Activated CD8-positive, alpha-beta memory T cell treated with anti-CD3 and anti-CD28 coated beads for 36 hours (primary cell): ENCODE data around the gene BAIAP2. TPM values are rescaled to one million over a fixed set of nuclear protein-coding genes. Genes with fewer than 3 reads are reported as not detected.

ENCODE experiments used
- CTCF ChIA-PET: fragments of 350-600 bp; sonication (Branson Sonifier 250); formaldehyde crosslinking; loops from one replicate; lab custom pipeline; 2021; ENCODE audit warnings: antibody characterized with exemption; lab: Charles Lee
- POLR2A ChIA-PET: fragments of 350-600 bp; sonication (Branson Sonifier 250); formaldehyde crosslinking; loops from one replicate; lab custom pipeline; 2021; ENCODE audit warnings: antibody characterized with exemption; lab: Charles Lee
- total RNA-seq, 2 experiments: library from RNA; stranded (reverse); gene quantifications; one replicate each; pipeline ENCODE4 v1.2.3, GENCODE V29; 2021

BAIAP2 gene, protein sequence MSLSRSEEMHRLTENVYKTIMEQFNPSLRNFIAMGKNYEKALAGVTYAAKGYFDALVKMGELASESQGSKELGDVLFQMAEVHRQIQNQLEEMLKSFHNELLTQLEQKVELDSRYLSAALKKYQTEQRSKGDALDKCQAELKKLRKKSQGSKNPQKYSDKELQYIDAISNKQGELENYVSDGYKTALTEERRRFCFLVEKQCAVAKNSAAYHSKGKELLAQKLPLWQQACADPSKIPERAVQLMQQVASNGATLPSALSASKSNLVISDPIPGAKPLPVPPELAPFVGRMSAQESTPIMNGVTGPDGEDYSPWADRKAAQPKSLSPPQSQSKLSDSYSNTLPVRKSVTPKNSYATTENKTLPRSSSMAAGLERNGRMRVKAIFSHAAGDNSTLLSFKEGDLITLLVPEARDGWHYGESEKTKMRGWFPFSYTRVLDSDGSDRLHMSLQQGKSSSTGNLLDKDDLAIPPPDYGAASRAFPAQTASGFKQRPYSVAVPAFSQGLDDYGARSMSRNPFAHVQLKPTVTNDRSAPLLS
- 1 to 10 TPM; 5.8 to 6.3 TPM for total RNA-seq

DNA sequence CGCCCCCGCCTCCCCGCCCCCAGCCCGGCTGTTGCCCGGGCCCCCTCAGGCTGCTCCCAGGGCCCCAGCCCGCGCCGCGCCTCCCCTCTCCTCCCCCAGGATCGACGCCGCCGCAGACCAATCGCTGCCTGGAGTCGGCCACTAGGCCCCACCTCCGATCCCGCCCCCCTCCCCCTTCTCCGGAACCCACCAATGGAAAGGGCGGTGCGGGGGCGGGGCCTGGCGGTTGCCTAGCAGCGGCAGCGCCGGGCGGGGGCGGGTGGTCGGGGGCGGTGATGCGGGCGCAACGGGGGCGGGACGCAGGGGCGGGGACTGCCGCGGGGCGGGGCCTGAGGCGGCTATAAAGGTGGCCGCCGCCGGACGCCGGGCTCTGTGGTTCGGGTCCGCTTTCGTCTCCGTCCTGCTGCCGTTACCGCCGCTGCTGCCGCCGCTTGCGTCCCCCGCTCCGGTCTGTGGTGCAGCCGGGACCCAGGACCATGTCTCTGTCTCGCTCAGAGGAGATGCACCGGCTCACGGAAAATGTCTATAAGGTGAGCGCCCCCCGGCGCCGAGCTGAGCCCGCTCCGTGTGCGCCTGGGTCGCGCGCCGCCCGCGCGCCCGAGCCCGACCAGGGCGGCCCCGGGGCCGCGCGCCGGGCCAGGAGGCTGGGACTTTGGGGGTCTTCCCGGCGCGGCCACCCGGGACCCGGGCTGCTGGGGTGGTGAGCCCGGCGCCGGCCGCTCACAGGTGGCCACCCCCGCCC, at the start of gene BAIAP2:
Gene BAIAP2 (plus strand): TSS at position 373 of the 742 bp plus-strand sequence. CDS start 104 bp downstream, at position 477.
- ChIA-PET CTCF (no interaction called here), POLR2A (interaction anchor here (0.8 to 1.0 kb wide), 2 partner anchors 63 to 580 kb away, joined by 4 read pairs; no protein-coding TSS in a partner anchor)

DNA sequence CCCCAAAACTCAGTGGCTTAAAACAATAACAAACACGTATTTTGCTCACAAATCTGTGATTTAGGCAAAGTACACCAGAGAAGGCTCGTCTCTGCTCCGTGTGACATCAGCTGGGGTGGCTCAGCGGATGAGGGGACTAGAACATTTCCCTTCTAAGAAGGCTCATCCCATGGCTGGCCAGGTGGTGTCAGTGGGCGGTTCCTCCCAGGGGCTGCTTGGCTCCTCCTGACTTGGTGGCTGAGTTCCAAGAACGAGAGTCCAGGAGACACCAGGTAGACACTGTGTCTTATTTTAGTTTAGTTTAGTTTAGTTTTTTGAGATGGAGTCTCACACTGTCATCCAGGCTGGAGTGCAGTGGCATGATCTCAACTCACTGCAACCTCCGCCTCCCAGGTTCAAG, 48.9 kb upstream of the BAIAP2 start:
- POLR2A ChIA-PET, result no interaction called here
- CTCF ChIA-PET, result interaction anchor here (0.7 to 1.4 kb wide), 4 partner anchors 115 to 862 kb away, joined by 3 read pairs; no protein-coding TSS in a partner anchor

GRCh38 chr17:80986816-80987475, 48.0 kb upstream of the BAIAP2 start:
- CTCF ChIA-PET, result interaction anchor here (1.0 to 3.3 kb wide), 2 partner anchors 108 to 115 kb away, joined by 3 to 8 read pairs; no protein-coding TSS in a partner anchor
- POLR2A ChIA-PET, result no interaction called here

DNA sequence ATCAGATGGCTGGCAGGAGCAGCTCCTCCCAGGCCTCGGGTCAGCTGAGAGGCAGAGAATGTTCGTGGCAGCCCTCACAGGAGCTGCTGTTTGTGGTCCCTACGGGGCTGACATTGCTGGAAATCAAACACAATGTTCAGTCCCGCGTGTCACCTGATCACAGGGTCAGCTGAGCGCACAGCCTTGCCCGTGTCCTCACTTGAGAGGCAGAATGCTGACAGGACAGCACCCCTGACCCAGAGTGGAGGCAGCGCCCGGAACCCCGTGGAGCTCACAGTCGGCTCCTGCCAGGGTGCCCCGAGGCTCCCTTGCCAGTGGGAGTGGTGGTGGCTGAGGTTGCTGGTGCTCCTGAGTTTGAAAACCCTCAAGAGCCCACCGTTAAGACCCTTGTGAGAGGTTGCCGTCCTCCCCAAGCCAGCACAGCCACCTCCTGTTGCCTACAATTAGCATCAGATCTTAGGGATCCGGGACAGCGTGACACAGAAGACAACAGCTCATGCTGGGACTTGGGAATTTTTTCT, 47.0 kb upstream of the BAIAP2 start:
- ChIA-PET CTCF (interaction anchor here (0.8 to 3.3 kb wide), 6 partner anchors 34 to 561 kb away, joined by 3 to 8 read pairs (median 4); no protein-coding TSS in a partner anchor), POLR2A (no interaction called here)

DNA sequence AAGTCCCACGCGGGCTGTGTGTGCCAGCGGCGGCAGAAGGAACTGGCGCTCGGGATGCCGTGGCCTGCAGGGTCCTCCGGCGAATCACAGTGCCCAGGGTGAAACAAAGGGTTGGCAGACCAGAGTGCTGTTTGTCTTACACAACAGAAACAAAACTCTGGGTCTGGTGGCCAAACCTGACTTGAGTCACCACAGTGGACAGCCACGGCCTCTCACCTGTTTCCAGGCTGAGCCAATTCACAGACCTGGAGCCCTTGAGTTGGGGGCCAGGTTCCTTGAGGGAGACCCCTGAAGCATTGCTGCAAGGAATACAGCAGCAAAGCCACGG, 45.4 kb upstream of the BAIAP2 start:
- ChIA-PET CTCF (interaction anchor here (0.8 to 3.3 kb wide), 8 partner anchors 17 to 562 kb away, joined by 3 to 8 read pairs (median 4); no protein-coding TSS in a partner anchor), POLR2A (interaction anchor here (1.0 kb wide), 1 partner anchor 562 kb away, joined by 3 read pairs; no protein-coding TSS in a partner anchor)

GRCh38 chr17:80990921-80991644, 43.9 kb upstream of the BAIAP2 start:
- POLR2A ChIA-PET, result interaction anchor here (0.6 to 1.3 kb wide), 4 partner anchors 27 to 421 kb away, joined by 3 to 5 read pairs (median 4); partner anchors contain the start of gene CEP131
- CTCF ChIA-PET, result interaction anchor here (0.6 to 1.4 kb wide), 5 partner anchors 10 to 622 kb away, joined by 3 to 4 read pairs (median 3); no protein-coding TSS in a partner anchor

- ChIA-PET CTCF (interaction anchor here (0.9 to 1.4 kb wide), 3 partner anchors 10 to 26 kb away, joined by 3 read pairs; no protein-coding TSS in a partner anchor), POLR2A (interaction anchor here (1.0 to 1.3 kb wide), 2 partner anchors 27 to 231 kb away, joined by 3 to 5 read pairs; partner anchors contain the start of gene CEP131)
These were observed 43.3 kb upstream of the BAIAP2 start, which contains the start of gene CHMP6 for GRCh38 chr17:80991645-80992076. Gene CHMP6 (plus strand): TSS chr17:80991841. CDS start chr17:80991919, 78 bp downstream.

DNA sequence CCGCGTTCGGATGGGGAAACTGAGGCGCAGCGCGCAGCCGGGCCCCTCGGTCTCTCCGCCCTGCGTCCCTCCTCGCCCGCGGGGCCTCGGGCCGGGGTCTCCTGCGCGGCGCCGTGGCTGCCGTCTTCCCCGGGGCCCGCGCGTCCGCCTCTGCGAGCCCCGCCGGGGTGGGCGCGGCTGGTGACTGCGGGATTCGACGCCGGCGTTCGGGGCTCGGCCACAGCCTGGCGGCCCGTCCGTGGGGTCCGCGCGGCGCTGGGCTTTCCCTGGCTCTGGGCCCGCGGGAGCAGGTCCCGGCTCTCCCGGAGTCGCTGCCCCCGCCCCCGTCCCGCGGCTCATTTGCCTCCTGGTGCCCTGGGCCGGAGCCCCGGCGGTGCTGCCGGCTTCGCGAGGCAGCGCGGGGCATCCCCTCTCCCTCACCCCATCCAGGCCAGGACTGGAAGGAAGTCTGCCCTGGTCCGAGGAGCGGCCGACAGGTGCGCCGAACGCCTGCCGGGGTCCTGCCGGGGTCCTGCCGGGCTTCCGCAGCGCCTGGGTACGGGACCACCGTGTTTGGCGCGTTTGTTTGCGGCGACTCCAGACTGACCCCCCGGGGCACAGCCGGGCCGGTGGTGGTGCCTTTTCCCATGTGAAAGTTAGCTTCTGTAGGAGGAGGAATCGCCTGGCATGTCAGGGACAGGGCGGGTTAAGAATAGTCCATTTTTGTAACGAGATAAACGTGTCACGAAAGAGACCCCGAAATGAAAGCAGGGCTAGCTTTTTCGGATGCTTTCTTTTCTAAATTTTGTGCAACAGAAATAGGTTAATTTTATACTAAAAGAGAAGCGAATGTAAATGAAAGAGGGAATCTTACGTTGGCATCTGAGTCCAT, 42.6 kb upstream of the BAIAP2 start:
- ChIA-PET CTCF (interaction anchor here (1.1 kb wide), 1 partner anchor 577 kb away, joined by 3 read pairs; the partner anchor contains the start of gene ENDOV), POLR2A (interaction anchor here (1.0 to 1.3 kb wide), 2 partner anchors 26 to 231 kb away, joined by 3 to 5 read pairs; partner anchors contain the start of gene CEP131)

DNA sequence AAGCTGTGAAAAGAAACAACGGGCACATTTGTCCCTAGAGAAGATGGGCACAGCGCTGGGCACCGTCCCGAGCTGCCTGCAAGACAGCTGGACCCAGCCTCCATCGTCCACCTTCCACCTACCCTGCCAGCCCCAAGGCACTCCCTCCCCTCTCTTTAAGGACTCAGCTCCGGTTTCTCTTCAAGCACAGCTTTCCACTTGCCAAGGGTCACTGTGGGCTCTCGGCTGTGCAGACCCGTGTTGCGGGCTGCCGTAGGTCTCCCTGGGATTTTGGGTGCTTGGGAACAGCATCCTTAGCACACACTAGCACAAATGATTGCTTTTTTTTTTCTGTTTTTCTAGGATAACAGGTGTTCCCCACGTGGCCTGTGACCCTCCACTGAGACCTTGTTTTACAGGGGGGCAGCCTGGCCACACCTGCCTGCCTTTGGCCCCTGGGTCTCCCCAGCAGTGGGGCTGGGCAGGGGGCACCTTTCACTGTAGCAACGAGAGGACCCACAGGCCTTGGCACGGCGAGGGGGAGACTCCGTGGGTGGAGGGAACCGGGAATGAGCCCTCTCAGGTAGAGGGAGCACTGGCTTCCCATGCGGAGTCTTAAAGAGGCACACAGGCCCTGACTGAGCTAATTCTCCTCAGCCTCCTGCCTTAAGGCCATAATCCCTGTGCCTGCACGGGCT, 41.9 kb upstream of the BAIAP2 start:
- ChIA-PET CTCF (interaction anchor here (1.1 kb wide), 1 partner anchor 578 kb away, joined by 3 read pairs; the partner anchor contains the start of gene ENDOV), POLR2A (no interaction called here)

- ChIA-PET CTCF (interaction anchor here (1.7 kb wide), 1 partner anchor 107 kb away, joined by 6 read pairs; no protein-coding TSS in a partner anchor), POLR2A (interaction anchor here (0.5 kb wide), 1 partner anchor 275 kb away, joined by 5 read pairs; no protein-coding TSS in a partner anchor)
These were observed 39.8 kb upstream of the BAIAP2 start for GRCh38 chr17:80995131-80995530.

DNA sequence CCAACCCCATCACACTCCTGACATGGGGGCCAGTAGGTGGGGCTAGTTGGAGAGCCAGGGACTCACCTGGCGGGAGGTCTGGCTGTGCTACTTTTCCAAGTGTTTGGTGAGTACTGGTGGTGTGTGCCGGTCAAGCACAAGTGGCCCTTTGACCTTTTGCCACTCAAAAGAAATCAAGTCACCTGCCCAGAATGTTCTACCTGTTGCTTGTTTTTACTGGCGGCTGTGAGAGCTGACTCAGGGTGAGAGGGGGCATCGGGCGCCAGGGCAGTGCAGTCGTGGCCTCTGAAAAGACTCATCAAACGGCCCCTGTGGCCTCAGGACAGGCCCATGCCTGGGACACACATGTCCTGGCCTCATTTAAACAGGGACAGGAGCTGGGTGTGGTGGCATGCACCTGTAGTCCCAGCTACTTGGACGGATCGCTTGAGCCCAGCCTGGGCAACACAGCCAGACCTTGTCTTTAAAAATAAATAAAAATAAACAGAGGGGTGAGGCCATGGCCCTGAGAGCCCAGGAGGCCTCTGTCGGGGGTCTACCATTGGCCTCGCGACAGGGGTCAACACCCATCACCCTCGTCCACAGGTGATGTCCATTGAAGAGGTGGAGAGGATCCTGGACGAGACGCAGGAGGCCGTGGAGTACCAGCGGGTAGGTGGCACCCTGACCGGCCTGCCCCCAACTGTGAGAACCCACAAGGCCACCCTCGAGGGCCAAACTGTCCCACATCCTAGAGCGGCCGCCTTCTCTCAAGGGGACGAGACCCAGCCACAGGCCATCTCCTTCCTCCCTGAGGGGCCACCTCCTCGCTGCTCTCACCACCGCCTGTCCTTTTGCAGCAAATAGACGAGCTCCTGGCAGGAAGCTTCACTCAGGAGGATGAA, 38.3 kb upstream of the BAIAP2 start:
- POLR2A ChIA-PET, result no interaction called here
- CTCF ChIA-PET, result no interaction called here

- POLR2A ChIA-PET, result no interaction called here
- CTCF ChIA-PET, result no interaction called here
These were observed 37.4 kb upstream of the BAIAP2 start for GRCh38 chr17:80997424-80998117.

DNA sequence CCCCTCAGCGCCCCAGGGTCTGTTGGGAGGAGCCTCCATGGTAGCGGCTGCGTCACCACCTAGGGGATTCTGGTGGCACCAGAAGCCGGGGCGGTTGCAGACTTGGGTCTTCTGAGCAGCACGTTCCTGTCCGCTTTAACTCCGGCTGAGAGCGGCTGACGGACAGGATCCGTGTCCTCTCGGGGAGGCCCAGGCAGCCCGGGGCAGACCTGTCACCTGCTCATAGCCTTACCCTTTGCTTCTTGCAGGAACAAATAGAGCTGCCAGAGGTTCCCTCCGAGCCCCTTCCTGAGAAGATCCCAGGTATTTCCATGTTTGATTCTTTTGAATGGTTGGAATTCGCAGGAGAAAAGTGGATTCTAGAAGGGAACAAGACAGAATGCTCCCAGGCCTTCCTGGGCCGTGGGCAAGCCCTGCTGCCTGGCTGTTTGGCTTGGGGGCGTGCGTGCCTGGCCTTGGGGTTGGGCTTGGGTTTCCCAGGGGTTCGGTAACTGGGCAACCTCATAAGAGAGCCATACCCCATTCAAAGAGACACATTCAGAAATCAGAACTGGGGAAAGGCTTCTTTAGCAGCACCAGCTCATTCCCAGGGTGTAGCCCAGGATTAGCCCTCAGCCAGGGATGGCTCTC, 36.7 kb upstream of the BAIAP2 start:
- POLR2A ChIA-PET, result no interaction called here
- CTCF ChIA-PET, result no interaction called here
